Neural progenitor cell (in vitro differentiated cells): ENCODE results near the gene DYNLT4.

Experiments used
- EZH2 ChIP-seq: fragments of 200-600 bp; sonication (generic); IDR thresholded peaks from 2 replicates; pipeline ENCODE4 v1.6.1; 2017; ENCODE audit warnings: antibody characterized with exemption, mild to moderate bottlenecking, moderate library complexity
- TF ChIP-seq, protein P1 (sequence below): fragments of 200-600 bp; sonication (generic); IDR thresholded peaks from 2 replicates; pipeline ENCODE4 v1.5.1; 2017; ENCODE audit warnings: antibody characterized with exemption, mild to moderate bottlenecking

DNA sequence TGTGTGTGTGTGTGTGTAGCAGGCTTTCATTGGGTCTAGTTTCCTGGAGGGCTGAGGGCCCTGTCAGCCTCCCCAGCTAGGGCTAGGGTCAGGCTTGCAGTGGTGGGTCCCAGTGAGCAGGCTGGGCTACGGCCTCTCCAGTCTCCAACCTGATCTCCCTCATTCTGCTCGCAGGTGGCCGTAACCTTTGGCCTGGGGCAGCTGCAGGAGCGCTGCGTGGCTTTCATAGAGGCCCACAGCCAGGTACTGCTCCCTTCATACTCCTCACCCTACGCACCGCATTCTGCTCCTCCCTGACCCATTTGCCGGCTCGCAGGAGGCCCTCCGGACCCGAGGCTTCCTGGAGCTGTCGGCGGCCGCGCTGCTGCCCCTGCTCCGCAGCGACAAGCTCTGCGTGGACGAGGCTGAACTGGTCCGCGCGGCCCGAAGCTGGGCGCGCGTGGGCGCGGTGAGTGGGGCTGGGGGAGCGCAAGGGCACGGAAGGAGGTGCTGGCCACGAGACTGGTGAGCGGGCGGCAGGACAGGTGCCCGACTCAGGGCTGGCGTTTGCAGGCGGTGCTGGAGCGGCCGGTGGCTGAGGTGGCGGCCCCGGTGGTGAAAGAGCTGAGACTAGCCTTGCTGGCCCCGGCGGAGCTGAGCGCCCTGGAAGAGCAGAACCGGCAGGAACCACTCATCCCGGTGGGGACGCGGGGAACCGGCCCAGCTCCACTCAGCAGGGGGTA, 5.8 kb upstream of the DYNLT4 start:
- TF ChIP-seq, protein P1, sequence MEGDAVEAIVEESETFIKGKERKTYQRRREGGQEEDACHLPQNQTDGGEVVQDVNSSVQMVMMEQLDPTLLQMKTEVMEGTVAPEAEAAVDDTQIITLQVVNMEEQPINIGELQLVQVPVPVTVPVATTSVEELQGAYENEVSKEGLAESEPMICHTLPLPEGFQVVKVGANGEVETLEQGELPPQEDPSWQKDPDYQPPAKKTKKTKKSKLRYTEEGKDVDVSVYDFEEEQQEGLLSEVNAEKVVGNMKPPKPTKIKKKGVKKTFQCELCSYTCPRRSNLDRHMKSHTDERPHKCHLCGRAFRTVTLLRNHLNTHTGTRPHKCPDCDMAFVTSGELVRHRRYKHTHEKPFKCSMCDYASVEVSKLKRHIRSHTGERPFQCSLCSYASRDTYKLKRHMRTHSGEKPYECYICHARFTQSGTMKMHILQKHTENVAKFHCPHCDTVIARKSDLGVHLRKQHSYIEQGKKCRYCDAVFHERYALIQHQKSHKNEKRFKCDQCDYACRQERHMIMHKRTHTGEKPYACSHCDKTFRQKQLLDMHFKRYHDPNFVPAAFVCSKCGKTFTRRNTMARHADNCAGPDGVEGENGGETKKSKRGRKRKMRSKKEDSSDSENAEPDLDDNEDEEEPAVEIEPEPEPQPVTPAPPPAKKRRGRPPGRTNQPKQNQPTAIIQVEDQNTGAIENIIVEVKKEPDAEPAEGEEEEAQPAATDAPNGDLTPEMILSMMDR: no peak
- TF ChIP-seq EZH2: no peak
